HG03575 (cell line): ENCODE results near the gene OR52E6.

Experiments used
- ATAC-seq: cut with Tn5 transposase; IDR thresholded peaks from one replicate; pipeline ENCODE4 v1.9.1; 2021; ENCODE audit not compliant: unreplicated experiment, insufficient number of reproducible peaks, low FRiP score; ENCODE audit errors: extremely low read depth

Gene OR52E6

DNA sequence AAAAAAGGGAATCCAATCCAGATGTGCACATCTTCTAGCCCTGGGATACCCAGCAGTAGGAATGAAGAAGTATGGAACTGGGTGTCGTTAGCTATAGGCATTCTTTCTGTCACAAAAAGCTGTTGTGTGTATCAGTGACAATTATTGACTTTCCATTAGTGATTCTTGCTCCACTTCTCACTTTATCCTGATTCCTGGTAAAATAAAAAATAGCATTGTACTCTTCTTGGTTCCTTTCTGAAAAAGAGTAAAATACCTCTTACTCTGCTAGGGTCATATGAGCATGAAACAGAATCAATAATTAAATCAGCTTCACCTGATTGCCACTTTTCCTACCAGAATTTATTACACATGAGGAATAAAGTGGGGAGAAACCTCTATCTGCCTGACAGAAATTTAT lies at the start of gene OR52E6:
Gene OR52E6 (minus strand): TSS at position 101 of the 400 bp plus-strand sequence. CDS start 0 bp downstream, at position 101.
- no peak for ATAC-seq

GRCh38 chr11:5891216-5891800 lies 49.6 kb upstream of the OR52E6 start:
- no peak for ATAC-seq

DNA sequence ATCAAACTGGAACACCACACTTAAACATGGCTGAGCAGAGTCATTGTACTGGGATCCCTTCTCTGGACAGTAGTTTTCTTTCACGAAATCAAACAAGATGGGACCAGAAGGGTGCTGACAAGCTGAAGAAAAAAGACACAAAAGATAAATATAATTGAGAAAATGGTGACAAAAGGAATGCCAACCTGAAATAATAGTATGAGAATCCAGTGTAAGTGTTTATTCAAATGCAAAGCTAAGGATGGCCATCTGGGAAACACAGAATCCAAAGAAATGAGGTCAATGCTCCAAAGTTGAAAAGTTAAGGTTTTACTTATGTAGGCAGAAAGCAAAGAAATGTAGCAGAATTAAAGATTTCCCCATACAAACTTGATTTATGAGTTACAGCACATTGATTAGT lies 46.0 kb upstream of the OR52E6 start:
- no peak for ATAC-seq

GRCh38 chr11:5887172-5887571 lies 45.5 kb upstream of the OR52E6 start:
- no peak for ATAC-seq

GRCh38 chr11:5881756-5882155 lies 40.1 kb upstream of the OR52E6 start:
- no peak for ATAC-seq

GRCh38 chr11:5880329-5880728 lies 38.6 kb upstream of the OR52E6 start, which contains the start of gene OR52E4:
Gene OR52E4, plus strand, starts transcription at chr11:5880629. Its CDS starts 3,664 bp downstream, at chr11:5884293.
- no peak for ATAC-seq

GRCh38 chr11:5878564-5878963 lies 36.9 kb upstream of the OR52E6 start:
- no peak for ATAC-seq

DNA sequence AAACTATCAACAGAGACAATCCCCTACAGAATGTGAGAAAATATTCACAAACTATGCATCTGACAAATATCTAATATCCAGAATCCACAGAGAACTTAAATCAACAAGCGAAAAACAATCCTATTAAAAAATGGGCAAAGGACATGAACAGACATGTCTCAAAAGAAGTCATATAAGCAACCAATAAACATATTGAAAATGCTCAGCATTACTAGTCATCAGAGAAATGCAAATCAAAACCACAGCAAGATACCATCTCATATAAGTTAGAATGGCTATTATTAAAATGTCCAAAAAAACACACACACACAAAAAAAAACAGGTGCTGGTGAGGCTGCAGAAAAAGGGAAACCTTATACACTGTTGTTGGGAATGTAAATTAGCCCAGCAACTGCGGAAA lies 24.1 kb upstream of the OR52E6 start:
- no peak for ATAC-seq

DNA sequence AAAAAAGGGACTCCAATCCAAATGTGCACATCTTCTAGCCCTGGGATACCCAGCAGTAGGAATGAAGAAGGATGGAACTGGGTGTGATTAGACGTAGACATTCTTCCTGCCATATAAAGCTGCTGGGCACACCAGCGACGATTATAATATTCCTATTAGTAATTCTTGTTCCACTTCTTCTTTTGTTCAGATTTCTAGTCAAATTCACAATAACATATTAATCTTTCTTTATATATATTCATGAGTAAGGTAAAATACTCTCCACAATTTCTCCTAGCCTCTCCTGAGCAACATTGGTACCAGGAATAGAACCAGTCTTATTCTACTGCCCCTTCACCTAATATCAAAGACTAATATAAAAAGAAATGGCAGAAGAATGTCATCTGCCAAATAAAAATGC lies 15.9 kb upstream of the OR52E6 start, which contains the start of gene OR52E8:
Gene OR52E8 (minus strand): TSS at position 101 of the 400 bp plus-strand sequence. CDS start 0 bp downstream, at position 101.
- no peak for ATAC-seq

DNA sequence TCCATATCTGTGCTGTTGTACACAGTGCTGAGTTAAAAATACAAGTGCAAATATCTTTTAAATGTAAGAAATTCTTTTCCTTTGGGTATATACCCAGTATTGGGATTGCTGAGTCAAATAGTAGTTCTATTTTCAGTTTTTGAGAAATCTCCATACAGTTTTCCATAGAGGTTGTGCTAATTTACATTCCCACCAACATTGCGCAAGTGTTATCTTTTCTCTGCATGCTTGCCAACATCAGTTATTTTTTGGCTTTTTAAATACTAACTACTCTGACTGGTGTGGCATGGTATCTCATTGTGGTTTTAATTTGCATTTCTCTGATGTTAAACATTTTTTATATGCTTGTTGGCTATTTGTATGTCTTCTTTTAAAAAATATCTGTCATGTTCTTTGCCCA lies 9.3 kb upstream of the OR52E6 start:
- ATAC-seq, result no peak

- no peak for ATAC-seq
These were observed 6.0 kb upstream of the OR52E6 start for GRCh38 chr11:5847711-5848110.

DNA sequence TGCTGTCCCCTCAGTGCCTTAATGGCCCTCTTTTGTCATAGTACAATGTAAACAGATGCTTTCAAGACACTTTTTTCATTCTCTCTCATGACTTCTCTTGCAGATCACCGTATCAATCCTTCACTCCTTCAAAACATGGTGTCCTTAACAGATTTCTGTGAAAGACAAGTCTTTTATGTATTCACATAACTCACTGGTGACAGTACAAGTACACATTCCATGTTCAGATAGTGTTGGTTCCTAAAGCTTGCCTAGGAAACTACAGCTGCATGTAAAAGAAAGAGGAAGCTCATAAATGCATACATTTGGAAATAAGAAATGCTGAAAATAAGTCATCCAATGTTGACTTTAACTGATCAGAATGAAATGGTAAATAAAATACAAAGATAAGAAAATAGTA lies 5.0 kb upstream of the OR52E6 start:
- no peak for ATAC-seq

- no peak for ATAC-seq
These were observed 4.0 kb downstream of the OR52E6 start for GRCh38 chr11:5837695-5838094.

DNA sequence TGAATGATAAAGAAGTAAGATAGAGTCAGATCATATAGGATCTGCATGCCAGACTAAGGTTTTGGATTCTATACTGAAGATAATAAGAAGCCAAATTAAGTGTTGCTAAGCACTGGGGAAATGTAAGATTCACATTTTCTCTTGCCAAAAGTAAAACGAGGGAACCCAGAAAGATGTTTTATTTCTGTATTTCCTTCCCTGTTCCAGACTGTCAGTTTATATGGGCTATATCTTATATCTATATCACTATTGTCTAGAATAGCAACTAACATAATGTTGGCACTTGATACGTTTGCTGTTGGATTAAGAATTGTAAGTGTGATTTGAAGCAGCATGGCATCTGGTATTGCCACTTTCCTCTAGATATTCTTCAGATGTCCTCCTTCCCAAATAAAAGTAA lies 8.3 kb downstream of the OR52E6 start:
- ATAC-seq, result no peak

- ATAC-seq, result no peak
These were observed 10.4 kb downstream of the OR52E6 start for GRCh38 chr11:5831196-5831829.

DNA sequence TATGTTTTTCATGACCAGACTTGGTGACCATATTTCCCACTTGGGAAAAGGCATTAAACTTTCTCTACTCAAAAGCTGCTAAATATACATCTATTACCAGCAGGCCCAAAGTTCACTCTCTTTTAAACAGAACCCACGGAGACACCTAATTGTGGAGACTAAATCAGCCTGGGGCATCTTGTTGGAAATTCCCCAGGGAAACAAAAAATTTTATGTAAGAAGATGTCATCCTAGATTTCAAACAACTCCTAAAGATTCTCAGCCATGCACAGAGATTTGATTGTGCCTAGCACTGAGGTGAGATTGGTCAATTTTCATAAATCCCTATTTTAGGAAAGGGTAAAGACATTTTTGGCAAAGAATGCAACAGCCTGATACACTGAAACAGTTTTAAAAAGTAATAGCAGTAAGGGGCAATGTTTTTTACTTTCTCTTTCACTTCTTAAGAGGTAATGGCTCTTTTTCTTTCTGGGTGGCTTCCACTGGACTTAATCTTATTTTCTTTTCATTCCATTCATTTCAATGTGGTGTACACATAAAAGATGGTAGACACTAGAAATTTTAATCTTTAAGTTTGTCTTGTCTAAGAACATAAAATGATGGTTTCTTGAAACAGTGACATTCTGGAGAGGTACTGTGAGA lies 23.3 kb downstream of the OR52E6 start:
- no peak for ATAC-seq

DNA sequence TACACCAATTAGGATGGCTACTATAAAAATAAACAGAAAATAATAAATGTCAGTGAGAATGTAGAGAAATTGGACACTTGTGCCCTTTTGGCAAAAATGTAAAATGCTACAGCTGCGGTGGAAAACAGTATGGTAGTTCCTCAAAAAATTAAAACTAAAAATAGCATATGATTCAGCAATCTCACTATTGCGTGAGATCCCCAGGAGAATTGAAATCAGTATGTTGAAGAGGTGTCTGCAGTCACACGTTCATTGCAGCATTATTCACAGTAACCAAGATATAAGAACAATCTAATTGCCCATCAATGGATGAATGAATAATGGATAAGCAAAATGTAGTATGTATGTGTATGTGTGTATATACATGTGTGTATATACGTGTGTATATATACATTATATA lies 26.2 kb downstream of the OR52E6 start:
- no peak for ATAC-seq

- no peak for ATAC-seq
These were observed 31.5 kb downstream of the OR52E6 start for GRCh38 chr11:5809905-5810795.

DNA sequence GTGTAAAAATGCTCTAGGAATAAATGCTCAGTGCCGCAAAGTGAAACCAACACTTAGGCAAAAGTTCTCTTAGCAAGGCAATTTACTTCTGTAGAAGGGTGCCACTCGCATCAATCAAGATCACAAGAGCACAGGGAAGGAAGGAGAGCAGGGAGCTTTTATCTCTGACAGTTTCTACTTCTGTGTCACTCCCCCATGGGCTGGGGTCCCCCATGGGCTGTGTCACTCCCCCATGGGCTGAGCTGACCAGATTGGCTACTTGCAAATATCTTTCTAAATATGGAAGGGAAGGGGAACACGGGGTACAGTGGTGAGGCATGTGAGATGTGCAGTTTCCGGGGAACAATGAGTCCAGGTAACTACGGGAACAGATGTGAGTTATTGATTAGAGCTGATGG lies 32.6 kb downstream of the OR52E6 start:
- ATAC-seq, result no peak
